K562 (cell line): ENCODE data around the gene OPN5. TPM values are rescaled to one million over a fixed set of nuclear protein-coding genes. Genes with fewer than 3 reads are reported as not detected.

ENCODE experiments used
- ATAC-seq: fragments of 200-7000 bp; cut with Tn5 transposase; 3 replicates; pipeline ENCODE4 v1.9.1; 2020; ENCODE audit warnings: moderate library complexity
- BruUV-seq: library from RNA; stranded (reverse); fragments of 400-500 nt; replicated peaks from 2 replicates; lab custom pipeline; 2021; lab: Mats Ljungman, UMichigan
- CTCF ChIA-PET: fragments of 300-600 bp; formaldehyde crosslinking; extraction: SDS; loops from one replicate; lab custom pipeline; 2021; ENCODE audit warnings: low intra/inter-chr PET ratio; lab: Yijun Ruan, JAX
- POLR2A ChIA-PET: fragments of 300-600, 350-650 bp; sonication (Branson Sonifier 250); formaldehyde crosslinking; extraction: SDS; loops from one replicate; lab custom pipeline; 2021; ENCODE audit warnings: antibody characterized with exemption, inconsistent platforms; lab: Yijun Ruan, JAX
- DNase-seq, 4 experiments: peaks; one replicate each; pipeline versions ENCODE4 v3.0.0 to v3.0.0-alpha.2; 2011 to 2018; ENCODE audit warnings: low spot score in 3 of 4, mixed read lengths in 3 of 4; ENCODE audit errors: extremely low read depth in 1 of 4
- FAIRE-seq: peaks from 2 replicates; lab custom pipeline; 2011; peaks lifted over from hg19 to GRCh38; lab: Jason Lieb, UNC
- H2AFZ ChIP-seq: 2 replicates; pipeline ENCODE4 v1.6.0; 2011; ENCODE audit warnings: low read depth, low read length, control low read depth, inconsistent platforms
- H3K27ac ChIP-seq: fragments of 200-600 bp; 3 replicates; pipeline ENCODE4 v1.8.0; 2011; ENCODE audit warnings: low read depth, mild to moderate bottlenecking, control low read depth, inconsistent platforms, low read length, moderate library complexity, mixed read lengths; ENCODE audit errors: extremely low read depth
- H3K27me3 ChIP-seq, 2 experiments: fragments of 300-600 bp in 1 of 2; 2 replicates in 1 of 2; 3 replicates in 1 of 2; pipeline versions ENCODE4 v1.6.0 to v1.8.0; 2011; ENCODE audit warnings: inconsistent platforms in 2 of 2, low read length in 2 of 2, mild to moderate bottlenecking in 1 of 2, mixed read lengths in 1 of 2, moderate library complexity in 1 of 2; ENCODE audit not compliant: control insufficient read depth in 2 of 2, insufficient read depth in 2 of 2
- H3K36me3 ChIP-seq: fragments of 300-600 bp; 3 replicates; pipeline ENCODE4 v1.8.0; 2011; ENCODE audit warnings: mild to moderate bottlenecking, low read length, inconsistent platforms; ENCODE audit not compliant: control insufficient read depth, insufficient read depth
- H3K4me1 ChIP-seq, 2 experiments: fragments of 200-600 bp in 1 of 2; replicated peaks in 1 of 2; 2 replicates in 1 of 2; 3 replicates in 1 of 2; pipeline versions ENCODE4 v1.5.1 to v1.8.0; 2011; ENCODE audit warnings: inconsistent platforms in 2 of 2, low read length in 2 of 2, mild to moderate bottlenecking in 1 of 2, mixed read lengths in 1 of 2, moderate library complexity in 1 of 2; ENCODE audit not compliant: control insufficient read depth in 2 of 2, insufficient read depth in 2 of 2
- H3K4me2 ChIP-seq: 2 replicates; pipeline ENCODE4 v1.6.1; 2011; ENCODE audit warnings: low read length, control low read depth, inconsistent platforms, mixed read lengths; ENCODE audit not compliant: insufficient read depth
- H3K4me3 ChIP-seq: fragments of 200-600 bp; sonication (generic), shearing (Covaris generic); 2 replicates; pipeline ENCODE4 v1.5.1; 2016; ENCODE audit warnings: control low read depth, inconsistent platforms
- H3K79me2 ChIP-seq: fragments of 200-600 bp; 3 replicates; pipeline ENCODE4 v1.8.0; 2011; ENCODE audit warnings: low read length, inconsistent platforms; ENCODE audit not compliant: control insufficient read depth, insufficient read depth
- H3K9ac ChIP-seq, 2 experiments: 2 replicates each; pipeline versions ENCODE4 v1.6.0 to v1.6.1; 2011; ENCODE audit warnings: low read depth in 2 of 2, low read length in 2 of 2, control low read depth in 1 of 2, inconsistent platforms in 1 of 2, mild to moderate bottlenecking in 1 of 2, mixed read lengths in 1 of 2; ENCODE audit not compliant: insufficient read depth in 1 of 2
- H3K9me1 ChIP-seq: one replicate; pipeline ENCODE4 v1.6.0; 2011; ENCODE audit warnings: inconsistent platforms, mild to moderate bottlenecking, low read length, moderate library complexity; ENCODE audit not compliant: control insufficient read depth, insufficient read depth
- H3K9me3 ChIP-seq: replicated peaks from 2 replicates; pipeline ENCODE4 v1.5.1; 2011; ENCODE audit warnings: low read depth, low read length, inconsistent platforms; ENCODE audit not compliant: control insufficient read depth, insufficient read depth
- H4K20me1 ChIP-seq: replicated peaks from 2 replicates; pipeline ENCODE4 v1.6.1; 2011; ENCODE audit warnings: low read length, inconsistent platforms, mixed read lengths; ENCODE audit not compliant: control insufficient read depth, insufficient read depth
- EHMT2 ChIP-seq: fragments of 450-650 bp; IDR thresholded peaks from 2 replicates; pipeline ENCODE4 v1.6.1; 2018; ENCODE audit warnings: antibody characterized with exemption
- ELF4 ChIP-seq: fragments of 450-650 bp; formaldehyde crosslinking; IDR thresholded peaks from 2 replicates; pipeline ENCODE4 v1.4.0; 2022; ENCODE audit warnings: missing genetic modification characterization
- GTF2A2 ChIP-seq: IDR thresholded peaks from 2 replicates; pipeline ENCODE4 v1.6.1; 2016; ENCODE audit warnings: mild to moderate bottlenecking, missing genetic modification characterization, missing compliant biosample characterization
- KLF10 ChIP-seq: fragments of 250-450 bp; sonication (Bioruptor Pico); IDR thresholded peaks from 2 replicates; pipeline ENCODE4 v1.6.1; 2021; ENCODE audit warnings: matching md5 sums
- MTA2 ChIP-seq: fragments of 450-650 bp; IDR thresholded peaks from 2 replicates; pipeline ENCODE4 v1.6.1; 2016; ENCODE audit warnings: low read depth
- NRF1 ChIP-seq, 2 experiments: fragments of 450-650 bp; IDR thresholded peaks in 1 of 2; conservative IDR thresholded peaks in 1 of 2; 2 replicates each; pipeline ENCODE4 v1.6.1; 2014; ENCODE audit warnings: mild to moderate bottlenecking in 2 of 2
- POLR2A ChIP-seq: fragments of 450-650 bp; conservative IDR thresholded peaks from 2 replicates; pipeline ENCODE4 v1.6.1; 2016
- POLR2AphosphoS5 ChIP-seq: IDR thresholded peaks from 2 replicates; pipeline ENCODE4 v1.6.1; 2011; ENCODE audit warnings: mild to moderate bottlenecking, low read depth, low read length, moderate library complexity; ENCODE audit not compliant: control insufficient read depth, insufficient read depth
- POU5F1 ChIP-seq: fragments of 150-350 bp; IDR thresholded peaks from 2 replicates; pipeline ENCODE4 v1.6.1; 2014; ENCODE audit warnings: borderline replicate concordance, low read length, low read depth, mild to moderate bottlenecking; ENCODE audit not compliant: partially characterized antibody
- SNRNP70 ChIP-seq: fragments of 200-400 bp; formaldehyde crosslinking; optimal IDR thresholded peaks from 2 replicates; pipeline ENCODE3; 2017; ENCODE audit warnings: low read depth, low read length
- SOX6 ChIP-seq: fragments of 450-650 bp; IDR thresholded peaks from 2 replicates; pipeline ENCODE4 v1.6.1; 2014; ENCODE audit warnings: mild to moderate bottlenecking
- TCF15 ChIP-seq: fragments of 250-450 bp; sonication (Bioruptor Pico); IDR thresholded peaks from 2 replicates; pipeline ENCODE4 v1.8.0; 2022; ENCODE audit warnings: moderate library complexity, mild to moderate bottlenecking, inconsistent platforms
- ZHX1 ChIP-seq: fragments of 150-350 bp; conservative IDR thresholded peaks from 2 replicates; pipeline ENCODE4 v1.6.1; 2014; ENCODE audit warnings: low read length
- ZNF589 ChIP-seq: fragments of 200-800 bp; sonication (Bioruptor generic); IDR thresholded peaks from 2 replicates; pipeline ENCODE4 v1.6.1; 2016; ENCODE audit warnings: low read depth, missing genetic modification characterization, missing compliant biosample characterization
- WGBS: fragments of 100-300 bp; shearing (Covaris generic); methylation state at CpG from one replicate; pipeline ENCODE4 v1.1.6; 2016; ENCODE audit warnings: low coverage, mixed read lengths; ENCODE audit not compliant: insufficient coverage; ENCODE audit errors: missing lambda C conversion rate; 5-methylcytosine and 5-hydroxymethylcytosine counted together
- in situ Hi-C: fragments of 300-500 bp; cut with MboI; formaldehyde crosslinking; loops from 4 replicates; pipeline ENCODE4 v1.15.0; 2018; ENCODE audit warnings: inconsistent platforms, mixed read lengths
- intact Hi-C: fragments of 100-400 bp; cut with micrococcal nuclease; formaldehyde crosslinking; loops from 2 replicates; pipeline ENCODE4 v1.14.2; 2022
- polyA plus RNA-seq, 8 experiments: library from polyadenylated mRNA; depleted of rRNA in 4 of 8; stranded (reverse) in 5 of 8; unstranded in 3 of 8; fragments of >200 nt; fragmentation: Nextera tagmentation in 2 of 8; fragmentation: Illumina TruSeq in 1 of 8; extraction: Ambion mirVana in 2 of 8; extraction: Trizol in 1 of 8; gene quantifications; 2 replicates each; pipeline versions ENCODE4 v1.2.1 to v1.2.3, GENCODE V29; 2011 to 2014; ENCODE audit warnings: inconsistent platforms in 1 of 8, missing spikeins in 1 of 8
- total RNA-seq, 7 experiments: library from RNA; depleted of rRNA in 6 of 7; stranded (reverse); fragments of >200 nt in 6 of 7; fragmentation: Illumina TruSeq in 2 of 7; extraction: Trizol in 2 of 7; gene quantifications; 2 replicates each; pipeline versions ENCODE4 v1.2.1 to v1.2.3, GENCODE V29; 2011 to 2021; ENCODE audit warnings: low replicate concordance in 1 of 7
- TF ChIP-seq, protein P1 (sequence below): sonication (generic); formaldehyde crosslinking; IDR thresholded peaks from 2 replicates; pipeline ENCODE4 v1.8.1; 2022; ENCODE audit warnings: missing genetic modification reagents

The OPN5 gene
- total and polyA plus RNA-seq, 9 of the 15 experiments (the other 6 are each of a cell fraction or from before 2014, with no cell fraction given): not detected

GRCh38 chr6:47788498-47788884 lies 6.7 kb downstream of the OPN5 start:
- Histone ChIP-seq H3K4me2 (no peak overlapping the region), H3K9me1 (peaks cover 3% of the 10 kb centered on the region), H3K36me3 (no peaks in the 10 kb centered on the region), H3K27ac (no peak overlapping the region), H3K27me3 (no peaks in the 10 kb centered on the region), H3K9me3 (no peaks in the 10 kb centered on the region), H3K4me3 (no peak overlapping the region), H3K4me1 (no peaks in the 10 kb centered on the region), H3K9ac (no peak overlapping the region), H3K79me2 (no peaks in the 10 kb centered on the region), H2AFZ (no peak overlapping the region), H4K20me1 (no peaks in the 10 kb centered on the region)
- 2% methylated on average over 5 of the region's 5 CpGs for WGBS
- POLR2A ChIA-PET: interaction anchor here (1.0 kb wide), 1 partner anchor 144 kb away, joined by 3 read pairs; no protein-coding TSS in a partner anchor
- intact Hi-C loops: loop anchor here (1.0 to 10.0 kb wide), 2 partner anchors 1622 to 1826 kb away; no protein-coding TSS in a partner anchor
- in situ Hi-C loops: loop anchor here (10.0 kb wide), 1 partner anchor 1636 kb away; no protein-coding TSS in a partner anchor
- BruUV-seq: no TSS peak
- no peak for ATAC-seq
- no peak for FAIRE-seq
- CTCF ChIA-PET: interaction anchor here (0.7 kb wide), 1 partner anchor 1636 kb away, joined by 3 read pairs; no protein-coding TSS in a partner anchor
- TF ChIP-seq ZHX1: no peak
- no peak for TF ChIP-seq GTF2A2
- TF ChIP-seq EHMT2: no peak
- TF ChIP-seq POU5F1: no peak
- no peak for TF ChIP-seq NRF1 (conservative IDR thresholded peaks at IDR 0.05 in 1 of 2, IDR thresholded peaks at IDR 0.05 in 1 of 2)
- no peak for TF ChIP-seq SOX6
- TF ChIP-seq POLR2AphosphoS5: no peak
- TF ChIP-seq SNRNP70: no peak
- TF ChIP-seq ELF4 (CRISPR knock-in tag): no peak
- TF ChIP-seq MTA2: no peak
- no peak for TF ChIP-seq TCF15
- no peak for TF ChIP-seq ZNF589
- no peak for TF ChIP-seq KLF10 (CRISPR knock-in tag)
- no peak for TF ChIP-seq POLR2A
- TF ChIP-seq, protein P1, sequence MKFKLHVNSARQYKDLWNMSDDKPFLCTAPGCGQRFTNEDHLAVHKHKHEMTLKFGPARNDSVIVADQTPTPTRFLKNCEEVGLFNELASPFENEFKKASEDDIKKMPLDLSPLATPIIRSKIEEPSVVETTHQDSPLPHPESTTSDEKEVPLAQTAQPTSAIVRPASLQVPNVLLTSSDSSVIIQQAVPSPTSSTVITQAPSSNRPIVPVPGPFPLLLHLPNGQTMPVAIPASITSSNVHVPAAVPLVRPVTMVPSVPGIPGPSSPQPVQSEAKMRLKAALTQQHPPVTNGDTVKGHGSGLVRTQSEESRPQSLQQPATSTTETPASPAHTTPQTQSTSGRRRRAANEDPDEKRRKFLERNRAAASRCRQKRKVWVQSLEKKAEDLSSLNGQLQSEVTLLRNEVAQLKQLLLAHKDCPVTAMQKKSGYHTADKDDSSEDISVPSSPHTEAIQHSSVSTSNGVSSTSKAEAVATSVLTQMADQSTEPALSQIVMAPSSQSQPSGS: no peak
- TF ChIP-seq, all 486 proteins: peak for 0
- DNase-seq: no peak
